RWPE2 (cell line): Measurements from ENCODE around the gene UPB1.
A peak's percentile ranks its signal among the peaks of the same experiment; 100 is the strongest.
"Not testable (repeated sequence)": the region's sequence is repeated elsewhere in the genome, so short reads cannot be mapped to it uniquely, and the experiment has no call there.

ENCODE experiments used
- ATAC-seq: fragments of 200-7000 bp; cut with Tn5 transposase; 3 replicates; pipeline ENCODE4 v1.9.1; 2021; ENCODE audit warnings: low read depth
- DNase-seq: peaks from one replicate; pipeline ENCODE4 v3.0.0-alpha.2; 2020; ENCODE audit warnings: low spot score
- H3K27ac ChIP-seq: fragments of 450-650 bp; 2 replicates; pipeline ENCODE4 v1.5.1; 2017; ENCODE audit warnings: mild to moderate bottlenecking; ENCODE audit not compliant: poor library complexity, severe bottlenecking
- H3K27me3 ChIP-seq: fragments of 250-450 bp; sonication (Bioruptor Pico); 2 replicates; pipeline ENCODE4 v1.5.1; 2021; ENCODE audit warnings: mild to moderate bottlenecking, moderate library complexity; ENCODE audit not compliant: insufficient read depth, poor library complexity, severe bottlenecking
- H3K36me3 ChIP-seq: fragments of 250-450 bp; sonication (Bioruptor Pico); 2 replicates; pipeline ENCODE4 v1.5.1; 2020; ENCODE audit warnings: low read depth, mild to moderate bottlenecking, moderate library complexity
- H3K4me1 ChIP-seq: fragments of 250-450 bp; sonication (Bioruptor Pico); 2 replicates; pipeline ENCODE4 v1.5.1; 2021; ENCODE audit warnings: mild to moderate bottlenecking, moderate library complexity; ENCODE audit not compliant: insufficient read depth, poor library complexity, severe bottlenecking
- H3K4me3 ChIP-seq: fragments of 250-450 bp; sonication (Bioruptor Pico); 2 replicates; pipeline ENCODE4 v1.5.1; 2021; ENCODE audit warnings: mild to moderate bottlenecking, moderate library complexity; ENCODE audit not compliant: severe bottlenecking
- H3K9me3 ChIP-seq: fragments of 250-450 bp; sonication (Bioruptor Pico); 2 replicates; pipeline ENCODE4 v1.5.1; 2021; ENCODE audit warnings: mild to moderate bottlenecking, moderate library complexity; ENCODE audit not compliant: severe bottlenecking
- CTCF ChIP-seq: fragments of 450-650 bp; IDR thresholded peaks from one replicate; pipeline ENCODE4 v1.5.1; 2017; ENCODE audit warnings: mild to moderate bottlenecking, moderate library complexity; ENCODE audit not compliant: poor library complexity, severe bottlenecking

Gene UPB1

GRCh38 chr22:24485170-24485569 lies 10.0 kb upstream of the UPB1 start:
- Histone ChIP-seq H3K9me3 (no peaks in the 10 kb centered on the region), H3K27me3 (no peaks in the 10 kb centered on the region), H3K27ac (peak overlapping the region; percentile 59), H3K36me3 (no peaks in the 10 kb centered on the region), H3K4me1 (peaks cover 35% of the 10 kb centered on the region), H3K4me3 (no peak overlapping the region)
- ATAC-seq (no peak), DNase-seq (no peak)
- no peak for TF ChIP-seq CTCF

- H3K4me3 ChIP-seq: no peak overlapping the region
- H3K27me3 ChIP-seq: no peaks in the 10 kb centered on the region
- ATAC-seq (no peak), DNase-seq (no peak)
- no peaks in the 10 kb centered on the region for H3K9me3 ChIP-seq
- H3K27ac ChIP-seq: peak overlapping the region; percentile 59
- no peaks in the 10 kb centered on the region for H3K36me3 ChIP-seq
- TF ChIP-seq CTCF: no peak
- peaks cover 35% of the 10 kb centered on the region for H3K4me1 ChIP-seq
These were observed 9.5 kb upstream of the UPB1 start for GRCh38 chr22:24485608-24486007.

- Histone ChIP-seq H3K4me3 (no peak overlapping the region), H3K36me3 (no peaks in the 10 kb centered on the region), H3K4me1 (peaks cover 32% of the 10 kb centered on the region), H3K9me3 (no peaks in the 10 kb centered on the region), H3K27ac (peak overlapping the region; percentile 59), H3K27me3 (no peaks in the 10 kb centered on the region)
- DNase-seq (no peak), ATAC-seq (peak; percentile 89)
- no peak for TF ChIP-seq CTCF
These were observed 8.6 kb upstream of the UPB1 start for GRCh38 chr22:24486501-24486921.

- Histone ChIP-seq H3K27me3 (no peaks in the 10 kb centered on the region), H3K27ac (no peak overlapping the region), H3K4me3 (no peak overlapping the region), H3K9me3 (no peaks in the 10 kb centered on the region), H3K36me3 (no peaks in the 10 kb centered on the region), H3K4me1 (peaks cover 14% of the 10 kb centered on the region)
- no peak for ATAC-seq
- TF ChIP-seq CTCF: no peak
- DNase-seq: no peak
These were observed 6.1 kb upstream of the UPB1 start for GRCh38 chr22:24489011-24489410.

- DNase-seq, H3K36me3 ChIP-seq, H3K27me3 ChIP-seq, H3K4me3 ChIP-seq, H3K27ac ChIP-seq, ATAC-seq, H3K9me3 ChIP-seq: not testable (repeated sequence)
- peaks cover 14% of the 10 kb centered on the region for H3K4me1 ChIP-seq
These were observed 5.7 kb upstream of the UPB1 start for GRCh38 chr22:24489434-24489833.

- no peak overlapping the region for H3K4me3 ChIP-seq
- ATAC-seq (no peak), DNase-seq (no peak)
- H3K27ac ChIP-seq: no peak overlapping the region
- H3K4me1 ChIP-seq: no peaks in the 10 kb centered on the region
- H3K27me3 ChIP-seq: peaks cover 6% of the 10 kb centered on the region
- TF ChIP-seq CTCF: no peak
- H3K9me3 ChIP-seq: no peaks in the 10 kb centered on the region
- H3K36me3 ChIP-seq: no peaks in the 10 kb centered on the region
These were observed 2.7 kb upstream of the UPB1 start for GRCh38 chr22:24492391-24492790.
